Skeletal muscle tissue (tissue), 4 donors: ENCODE data around the gene OGFRL1. TPM values are rescaled to one million over a fixed set of nuclear protein-coding genes. Genes with fewer than 3 reads are reported as not detected.

Source experiments
- H3K27ac ChIP-seq: one replicate; pipeline ENCODE4 v1.7.0; 2013; ENCODE audit warnings: mild to moderate bottlenecking, low read depth, low read length, inconsistent platforms
- H3K27me3 ChIP-seq, 3 donors: one replicate each; pipeline ENCODE4 v1.7.0; 2013; ENCODE audit warnings: low read length in 3 of 3; ENCODE audit not compliant: control insufficient read depth in 3 of 3, insufficient read depth in 3 of 3
- H3K36me3 ChIP-seq, 3 donors: one replicate each; pipeline ENCODE4 v1.7.0; 2013; ENCODE audit warnings: low read length in 3 of 3; ENCODE audit not compliant: control insufficient read depth in 3 of 3, insufficient read depth in 3 of 3
- H3K4me1 ChIP-seq, 3 donors: one replicate each; pipeline ENCODE4 v1.7.0; 2013; ENCODE audit warnings: low read length in 3 of 3, mild to moderate bottlenecking in 3 of 3; ENCODE audit not compliant: control insufficient read depth in 3 of 3, insufficient read depth in 3 of 3
- H3K4me3 ChIP-seq, 3 donors: one replicate each; pipeline ENCODE4 v1.7.0; 2013; ENCODE audit warnings: low read length in 3 of 3
- H3K9ac ChIP-seq, 3 donors: one replicate each; pipeline ENCODE4 v1.7.0; 2013; ENCODE audit warnings: low read length in 3 of 3, mild to moderate bottlenecking in 3 of 3, moderate library complexity in 2 of 3, low read depth in 1 of 3
- H3K9me3 ChIP-seq, 3 donors: one replicate each; pipeline ENCODE4 v1.7.0; 2013; ENCODE audit warnings: low read length in 3 of 3; ENCODE audit not compliant: control insufficient read depth in 3 of 3
- total RNA-seq: library from RNA; depleted of rRNA; stranded (reverse); fragments of >200 nt; gene quantifications from one replicate; pipeline ENCODE4 v1.2.3, GENCODE V29; 2014
- donor health status: Osteomylitis.

Gene OGFRL1
- total RNA-seq, 1 donor from 2014 or later: 6.3 TPM

- Histone ChIP-seq H3K27me3 (no peaks in the 10 kb centered on the region), H3K36me3 (no peaks in the 10 kb centered on the region), H3K4me1 (peaks cover 0 to 8% (median 4%) of the 10 kb centered on the region in 3 donors), H3K4me3 (no peak overlapping the region), H3K27ac (no peak overlapping the region), H3K9ac (no peak overlapping the region), H3K9me3 (no peaks in the 10 kb centered on the region)
Observed at GRCh38 chr6:71345476-71346333, 57.1 kb downstream of the OGFRL1 start.

GRCh38 chr6:71346334-71346694, 57.7 kb downstream of the OGFRL1 start:
- Histone ChIP-seq H3K9me3 (no peaks in the 10 kb centered on the region), H3K9ac (no peak overlapping the region), H3K4me1 (peaks cover 5 to 14% (median 6%) of the 10 kb centered on the region in 3 donors), H3K36me3 (no peaks in the 10 kb centered on the region), H3K27ac (no peak overlapping the region), H3K4me3 (no peak overlapping the region), H3K27me3 (no peaks in the 10 kb centered on the region)

GRCh38 chr6:71347119-71347518, 58.5 kb downstream of the OGFRL1 start:
- no peak overlapping the region for H3K9ac ChIP-seq
- no peaks in the 10 kb centered on the region for H3K36me3 ChIP-seq
- no peak overlapping the region for H3K27ac ChIP-seq
- H3K4me1 ChIP-seq: peaks cover 5 to 18% (median 6%) of the 10 kb centered on the region in 3 donors
- H3K9me3 ChIP-seq: no peaks in the 10 kb centered on the region
- H3K4me3 ChIP-seq: no peak overlapping the region
- no peaks in the 10 kb centered on the region for H3K27me3 ChIP-seq

GRCh38 chr6:71349395-71349794, 60.8 kb downstream of the OGFRL1 start:
- peaks cover 5 to 14% (median 6%) of the 10 kb centered on the region in 3 donors for H3K4me1 ChIP-seq
- H3K9ac ChIP-seq: no peak overlapping the region
- H3K9me3 ChIP-seq: no peaks in the 10 kb centered on the region
- H3K36me3 ChIP-seq: no peaks in the 10 kb centered on the region
- no peak overlapping the region for H3K4me3 ChIP-seq
- H3K27ac ChIP-seq: no peak overlapping the region
- H3K27me3 ChIP-seq: no peaks in the 10 kb centered on the region

GRCh38 chr6:71349976-71350615, 61.5 kb downstream of the OGFRL1 start:
- peak overlapping the region in 1 of 3 donors; percentile 13 for H3K9ac ChIP-seq
- peak overlapping the region; percentile 48 for H3K27ac ChIP-seq
- H3K4me1 ChIP-seq: peaks cover 5 to 14% (median 6%) of the 10 kb centered on the region in 3 donors
- H3K27me3 ChIP-seq: no peaks in the 10 kb centered on the region
- H3K4me3 ChIP-seq: no peak overlapping the region
- no peaks in the 10 kb centered on the region for H3K9me3 ChIP-seq
- H3K36me3 ChIP-seq: no peaks in the 10 kb centered on the region

GRCh38 chr6:71351190-71351589, 62.6 kb downstream of the OGFRL1 start:
- H3K9me3 ChIP-seq: no peaks in the 10 kb centered on the region
- H3K4me3 ChIP-seq: no peak overlapping the region
- no peaks in the 10 kb centered on the region for H3K27me3 ChIP-seq
- peaks cover 5 to 14% (median 6%) of the 10 kb centered on the region in 3 donors for H3K4me1 ChIP-seq
- no peak overlapping the region for H3K9ac ChIP-seq
- no peak overlapping the region for H3K27ac ChIP-seq
- no peaks in the 10 kb centered on the region for H3K36me3 ChIP-seq
